Body of pancreas (tissue), 4 donors: ENCODE results near the gene CHAF1A. TPM values are rescaled to one million over a fixed set of nuclear protein-coding genes. Genes with fewer than 3 reads are reported as not detected.

ENCODE experiments used
- ATAC-seq: fragments of 150-250 bp; one replicate; pipeline ENCODE4 v1.9.1; 2016
- DNase-seq, 4 donors: peaks; one replicate each; pipeline ENCODE4 v3.0.0-alpha.2; 2019
- H3K27ac ChIP-seq, 4 donors: fragments of 200-600 bp; sonication (generic); 1 replicate in 3 of 4; 2 replicates in 1 of 4; pipeline versions ENCODE4 v1.5.1 to v1.6.1; 2016 to 2019; ENCODE audit warnings: mild to moderate bottlenecking in 1 of 4, mixed read lengths in 1 of 4, moderate library complexity in 1 of 4
- H3K27me3 ChIP-seq, 2 donors: fragments of 200-600 bp; sonication (generic); one replicate each; pipeline ENCODE4 v1.6.0; 2016; ENCODE audit warnings: mild to moderate bottlenecking in 1 of 2
- H3K36me3 ChIP-seq, 2 donors: fragments of 200-600 bp; sonication (generic); replicated peaks in 1 of 2; 2 replicates each; pipeline ENCODE4 v1.5.1; 2016; ENCODE audit warnings: low read depth in 2 of 2; ENCODE audit not compliant: insufficient read depth in 1 of 2
- H3K4me1 ChIP-seq: fragments of 200-600 bp; sonication (generic); one replicate; pipeline ENCODE4 v1.6.0; 2016
- H3K4me3 ChIP-seq, 2 donors: fragments of 200-600 bp; sonication (generic); 1 replicate in 1 of 2; 2 replicates in 1 of 2; pipeline ENCODE4 v1.5.1; 2016 to 2019
- H3K9me3 ChIP-seq, 3 donors: fragments of 200-600 bp; sonication (generic); 1 replicate in 2 of 3; 2 replicates in 1 of 3; pipeline ENCODE4 v1.5.1; 2016
- POLR2A ChIP-seq, 3 donors: fragments of 450-650 bp; IDR thresholded peaks; one replicate each; pipeline ENCODE4 v1.6.1; 2016; ENCODE audit warnings: antibody characterized with exemption in 3 of 3, mild to moderate bottlenecking in 2 of 3
- WGBS, 2 donors: methylation state at CpG; one replicate each; pipeline ENCODE4 v1.1.5; 2017; 5-methylcytosine and 5-hydroxymethylcytosine counted together
- intact Hi-C: fragments of 100-400 bp; cut with DNase I; formaldehyde crosslinking; loops from one replicate; pipeline ENCODE4 v1.15.1; 2023
- total RNA-seq, 2 donors: library from RNA; depleted of rRNA; stranded (reverse); fragments of >200 nt; gene quantifications; one replicate each; pipeline ENCODE4 v1.1.0, GENCODE V29; 2016
- TF ChIP-seq, protein P1 (sequence below), 7 experiments: fragments of 450-650 bp in 4 of 7; fragments of 200-600 bp in 3 of 7; sonication (generic) in 3 of 7; IDR thresholded peaks; one replicate each; pipeline ENCODE4 v1.5.1; 2016 to 2019; ENCODE audit warnings: antibody characterized with exemption in 7 of 7

Gene CHAF1A
- total RNA-seq, 2 donors from 2014 or later = 3.4 to 6.3 TPM

DNA sequence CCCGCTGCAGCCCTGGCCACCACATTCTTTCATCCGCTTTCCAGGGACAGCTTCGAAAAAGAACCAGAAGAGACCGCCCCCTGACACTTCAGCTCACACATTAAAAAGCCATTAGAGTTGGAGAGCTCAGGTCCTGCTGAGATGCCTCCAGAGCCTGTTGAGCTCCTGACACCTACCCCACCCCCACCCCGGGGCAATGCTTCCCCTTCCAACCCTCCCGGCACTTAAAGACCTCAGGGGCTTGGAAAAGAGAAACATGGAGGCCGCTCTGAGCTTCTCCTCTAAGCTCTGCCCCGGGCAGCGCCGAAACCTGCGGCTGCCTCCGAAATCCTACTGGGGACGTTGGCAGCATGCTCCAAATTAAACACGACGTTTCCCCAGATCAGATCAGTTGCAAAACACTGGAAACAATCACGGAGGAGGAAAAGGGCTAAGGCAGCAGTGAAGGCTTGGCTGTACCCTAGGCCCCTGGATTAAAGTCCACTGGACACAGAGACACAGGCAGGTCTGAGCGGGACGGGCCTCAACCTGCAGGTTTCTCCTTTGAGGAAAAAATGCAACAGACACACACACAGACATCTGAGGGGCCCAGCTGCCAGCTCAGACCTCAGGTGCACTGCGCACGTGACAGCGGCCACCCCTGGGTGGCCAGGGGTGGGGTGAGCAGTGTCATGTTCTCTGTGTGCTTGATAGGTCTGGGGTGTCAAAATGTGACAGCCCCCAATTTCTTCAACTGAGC is 11.7 kb upstream of the CHAF1A start:
- DNase-seq (peak in 2 of 4 donors; percentile 29 to 53), ATAC-seq (peak; percentile 16)
- Histone ChIP-seq H3K27ac (peak overlapping the region in 3 of 4 donors; percentile 13 to 61 (median 58)), H3K36me3 (peaks cover 0 to 4% of the 10 kb centered on the region in 2 donors), H3K9me3 (no peaks in the 10 kb centered on the region), H3K4me1 (peaks cover 59% of the 10 kb centered on the region), H3K27me3 (no peaks in the 10 kb centered on the region), H3K4me3 (no peak overlapping the region)
- 21 to 50% methylated on average over 3 to 20 of the region's 21 CpGs for WGBS, 2 donors
- no peak for TF ChIP-seq POLR2A (IDR thresholded peaks at IDR 0.05)
- TF ChIP-seq, protein P1, sequence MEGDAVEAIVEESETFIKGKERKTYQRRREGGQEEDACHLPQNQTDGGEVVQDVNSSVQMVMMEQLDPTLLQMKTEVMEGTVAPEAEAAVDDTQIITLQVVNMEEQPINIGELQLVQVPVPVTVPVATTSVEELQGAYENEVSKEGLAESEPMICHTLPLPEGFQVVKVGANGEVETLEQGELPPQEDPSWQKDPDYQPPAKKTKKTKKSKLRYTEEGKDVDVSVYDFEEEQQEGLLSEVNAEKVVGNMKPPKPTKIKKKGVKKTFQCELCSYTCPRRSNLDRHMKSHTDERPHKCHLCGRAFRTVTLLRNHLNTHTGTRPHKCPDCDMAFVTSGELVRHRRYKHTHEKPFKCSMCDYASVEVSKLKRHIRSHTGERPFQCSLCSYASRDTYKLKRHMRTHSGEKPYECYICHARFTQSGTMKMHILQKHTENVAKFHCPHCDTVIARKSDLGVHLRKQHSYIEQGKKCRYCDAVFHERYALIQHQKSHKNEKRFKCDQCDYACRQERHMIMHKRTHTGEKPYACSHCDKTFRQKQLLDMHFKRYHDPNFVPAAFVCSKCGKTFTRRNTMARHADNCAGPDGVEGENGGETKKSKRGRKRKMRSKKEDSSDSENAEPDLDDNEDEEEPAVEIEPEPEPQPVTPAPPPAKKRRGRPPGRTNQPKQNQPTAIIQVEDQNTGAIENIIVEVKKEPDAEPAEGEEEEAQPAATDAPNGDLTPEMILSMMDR (IDR thresholded peaks at IDR 0.05) = no peak
- intact Hi-C loops = no loop called here

DNA sequence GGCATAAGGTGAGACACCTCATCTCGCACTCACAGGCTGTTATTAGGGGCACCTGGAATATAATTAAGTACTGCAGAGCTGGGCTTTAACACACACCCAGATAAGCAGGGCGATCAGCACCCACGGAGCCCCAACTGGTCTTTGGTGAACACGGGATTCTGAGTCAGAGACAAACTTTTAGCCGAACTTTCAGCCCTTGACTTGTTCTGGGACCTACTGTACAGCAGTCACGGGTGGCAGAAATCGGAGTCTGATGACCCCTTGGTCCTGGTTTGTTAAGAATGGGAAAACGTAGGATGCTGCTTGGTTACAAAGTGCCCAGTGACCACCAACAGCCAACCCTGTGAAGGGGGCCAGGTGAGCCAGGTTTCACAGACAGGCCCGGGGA is 11.1 kb upstream of the CHAF1A start:
- DNase-seq = no peak
- intact Hi-C loops = no loop called here
- H3K27ac ChIP-seq = peak overlapping the region in 3 of 4 donors; percentile 13 to 61 (median 58)
- H3K36me3 ChIP-seq = peaks cover 0 to 4% of the 10 kb centered on the region in 2 donors
- no peaks in the 10 kb centered on the region for H3K27me3 ChIP-seq
- 49 to 59% methylated on average over 5 to 9 of the region's 9 CpGs for WGBS, 2 donors
- H3K9me3 ChIP-seq = no peaks in the 10 kb centered on the region
- ATAC-seq = no peak
- no peak overlapping the region for H3K4me3 ChIP-seq
- TF ChIP-seq POLR2A (IDR thresholded peaks at IDR 0.05) = no peak
- TF ChIP-seq, protein P1 (IDR thresholded peaks at IDR 0.05) = no peak
- H3K4me1 ChIP-seq = peaks cover 59% of the 10 kb centered on the region

DNA sequence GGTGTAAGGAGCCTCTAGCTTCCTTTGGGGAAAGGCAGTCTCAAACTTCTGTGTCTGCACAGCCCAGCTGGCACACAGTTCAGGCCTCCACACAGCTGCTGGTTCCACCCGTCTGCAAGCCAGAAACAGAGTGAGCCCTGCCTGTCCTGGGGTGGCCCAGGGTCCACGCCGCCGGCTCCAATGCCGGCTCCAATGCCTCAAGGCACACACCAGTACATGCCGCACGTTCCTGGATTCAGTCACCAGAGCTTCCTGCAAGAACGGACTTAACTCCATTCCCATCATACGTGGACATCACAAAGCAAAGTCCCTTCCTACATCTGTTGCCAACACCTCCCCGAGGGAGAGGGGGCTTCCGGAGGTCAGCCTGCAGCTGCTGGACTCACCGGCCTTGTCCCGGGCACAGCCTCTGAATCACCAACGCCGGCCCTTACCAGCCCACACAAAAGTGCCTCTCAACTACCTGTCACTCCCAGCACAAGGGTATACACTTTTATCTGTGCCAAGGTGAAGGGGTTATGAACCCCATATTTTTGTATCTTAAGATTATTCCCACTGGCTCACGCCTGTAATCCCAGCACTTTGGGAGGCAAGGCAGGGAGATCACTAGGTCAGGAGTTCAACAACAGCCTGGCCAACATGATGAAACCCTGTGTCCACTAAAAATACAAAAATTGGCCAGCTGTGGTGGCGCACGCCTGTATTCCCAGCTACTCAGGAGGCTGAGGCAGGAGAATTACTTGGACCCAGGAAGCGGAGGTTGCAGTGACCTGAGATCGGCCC is 10.5 kb upstream of the CHAF1A start:
- ATAC-seq = peak; percentile 34
- no peak overlapping the region for H3K4me3 ChIP-seq
- 51 to 57% methylated on average over 12 to 20 of the region's 20 CpGs for WGBS, 2 donors
- no peak for TF ChIP-seq POLR2A (IDR thresholded peaks at IDR 0.05)
- TF ChIP-seq, protein P1 (IDR thresholded peaks at IDR 0.05) = no peak
- H3K4me1 ChIP-seq = peaks cover 62% of the 10 kb centered on the region
- peaks cover 0 to 4% of the 10 kb centered on the region in 2 donors for H3K36me3 ChIP-seq
- H3K27ac ChIP-seq = peak overlapping the region in 3 of 4 donors; percentile 13 to 61 (median 58)
- H3K9me3 ChIP-seq = no peaks in the 10 kb centered on the region
- H3K27me3 ChIP-seq = no peaks in the 10 kb centered on the region
- intact Hi-C loops = no loop called here
- peak in 1 of 4 donors; percentile 44 for DNase-seq

DNA sequence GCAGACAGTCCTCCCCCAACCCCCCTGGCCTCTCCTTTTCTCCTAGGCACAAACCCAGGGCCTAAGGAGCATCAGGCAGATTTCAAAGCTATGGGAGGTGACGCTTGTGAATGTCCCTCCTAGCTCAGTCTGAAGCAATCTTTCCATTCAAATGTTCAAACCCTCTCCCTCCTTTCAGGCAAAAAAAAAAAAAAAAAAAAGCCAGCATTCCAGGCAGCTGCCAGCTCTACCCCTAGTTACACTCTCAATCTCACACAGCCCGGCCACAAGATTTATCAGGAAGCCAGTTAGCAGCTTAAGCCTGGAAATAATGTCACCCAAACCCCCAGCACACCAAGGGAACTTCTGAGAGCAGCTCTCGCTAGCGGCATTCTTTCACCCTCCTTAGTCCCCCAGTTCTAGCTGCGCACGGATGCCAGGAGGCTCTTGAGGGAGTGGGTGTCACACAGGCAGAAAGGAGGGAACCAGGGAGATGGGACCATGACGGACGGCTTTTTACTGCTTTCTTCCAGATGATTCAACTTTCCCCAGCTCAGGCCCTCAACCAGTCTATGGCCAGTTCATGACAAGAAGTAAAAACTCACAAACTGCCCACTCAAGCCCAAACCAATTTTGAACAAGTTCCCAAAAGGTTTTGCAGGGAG is 8.4 kb upstream of the CHAF1A start:
- Histone ChIP-seq H3K36me3 (peaks cover 0 to 4% of the 10 kb centered on the region in 2 donors), H3K4me1 (peaks cover 73% of the 10 kb centered on the region), H3K9me3 (no peaks in the 10 kb centered on the region), H3K4me3 (no peak overlapping the region), H3K27ac (no peak overlapping the region), H3K27me3 (no peaks in the 10 kb centered on the region)
- TF ChIP-seq, protein P1 (IDR thresholded peaks at IDR 0.05) = no peak
- TF ChIP-seq POLR2A (IDR thresholded peaks at IDR 0.05) = no peak
- intact Hi-C loops = no loop called here
- ATAC-seq (no peak), DNase-seq (no peak)
- WGBS, 2 donors = 74 to 75% methylated on average over 8 of the region's 8 CpGs
